Measurements from ENCODE around the gene ZNF786.

Gene ZNF786

DNA sequence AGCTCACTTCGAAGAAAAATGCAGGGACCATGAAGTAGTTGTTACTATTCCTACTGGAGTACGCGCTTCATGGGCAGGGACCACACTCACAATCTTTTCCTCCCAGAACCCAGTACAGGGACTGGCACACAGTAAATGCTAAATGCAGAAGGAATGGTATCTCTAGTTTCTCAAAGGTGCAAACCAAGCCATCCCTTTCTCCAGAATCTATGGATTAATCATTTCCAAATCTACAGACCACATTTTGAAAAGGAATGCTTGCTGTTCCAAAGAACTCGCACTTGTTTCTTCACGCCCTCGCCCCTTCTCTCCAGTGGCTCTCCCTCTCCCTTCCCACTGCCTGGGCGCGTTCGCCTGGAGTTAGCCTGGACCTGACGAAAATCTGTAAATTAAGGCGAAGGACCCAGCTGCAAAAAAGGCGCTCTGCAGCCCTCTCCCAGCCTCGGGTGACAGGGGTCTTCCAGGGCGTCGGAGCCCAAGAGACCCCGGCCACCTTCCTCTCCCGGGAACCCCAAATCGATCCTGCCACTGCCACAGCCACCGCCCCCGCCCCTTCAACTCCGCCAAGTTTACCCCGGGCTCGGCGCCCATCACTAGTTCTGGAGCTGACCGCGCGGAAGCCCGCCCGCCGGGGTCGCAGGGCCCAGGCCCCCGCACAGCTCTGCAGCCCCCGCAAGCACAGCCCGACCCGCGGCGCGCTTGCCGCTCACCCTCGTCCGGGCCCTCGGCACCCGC lies 62.7 kb downstream of the ZNF786 start:
- CTCF ChIA-PET = interaction anchor here (0.9 to 4.9 kb wide), 4 partner anchors 10 to 98 kb away, joined by 3 to 30 read pairs (median 9); no protein-coding TSS in a partner anchor
- peak overlapping the region; percentile 65 to 96 (median 87) for H3K4me3 ChIP-seq (ENCODE audit: control insufficient read depth in 1 of 7, extremely low read depth in 1 of 7, insufficient read depth in 4 of 7, low read depth in 2 of 7, low read length in 6 of 7)
- WGBS (ENCODE audit: insufficient coverage) = under 1% methylated on average over 40 of the region's 43 CpGs
- peaks cover 11 to 22% (median 18%) of the 10 kb centered on the region in 4 experiments for H3K4me1 ChIP-seq (ENCODE audit: control extremely low read depth in 1 of 4, control insufficient read depth in 4 of 4, insufficient read depth in 4 of 4, low read length in 3 of 4)
- peak overlapping the region; percentile 75 to 91 for H3K27ac ChIP-seq (ENCODE audit: insufficient read depth in 1 of 2, low read depth in 1 of 2, low read length in 2 of 2, poor library complexity in 1 of 2, severe bottlenecking in 2 of 2)
- peaks cover 0 to 1% (median 0%) of the 10 kb centered on the region in 5 experiments for H3K27me3 ChIP-seq (replicated peaks in 2 of 5; ENCODE audit: control insufficient read depth in 4 of 5, insufficient read depth in 5 of 5, low read length in 4 of 5)
- H3K36me3 ChIP-seq (ENCODE audit: control insufficient read depth in 4 of 4, insufficient read depth in 4 of 4, low read length in 3 of 4) = peaks cover 0 to 25% (median 0%) of the 10 kb centered on the region in 4 experiments
- peak in 1 of 3 donors; percentile 20 for DNase-seq
- POLR2A ChIA-PET = no interaction called here
- no peaks in the 10 kb centered on the region for H3K9me3 ChIP-seq (ENCODE audit: control extremely low read depth in 1 of 5, control insufficient read depth in 4 of 5, insufficient read depth in 2 of 5, low read depth in 1 of 5, low read length in 4 of 5)

DNA sequence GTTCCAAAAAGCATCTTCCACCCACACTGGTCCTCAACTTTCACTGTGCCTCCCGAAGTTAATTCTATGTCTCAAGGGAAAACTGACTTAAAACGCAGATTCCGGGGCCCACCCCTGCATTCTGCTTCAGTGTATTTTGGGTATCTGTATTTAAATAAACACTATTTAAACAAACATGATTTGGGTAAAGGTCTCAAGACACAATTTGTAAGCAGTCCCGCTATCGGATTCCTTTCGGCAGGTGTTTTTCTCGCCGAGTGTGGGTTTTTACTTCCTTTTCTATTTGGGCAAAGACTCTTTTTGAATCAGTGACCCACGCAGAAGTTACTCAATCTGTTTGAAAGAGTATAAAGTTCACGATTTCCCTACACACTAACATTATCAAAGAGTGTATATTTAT lies 63.5 kb downstream of the ZNF786 start:
- no peaks in the 10 kb centered on the region for H3K9me3 ChIP-seq (ENCODE audit: control extremely low read depth in 1 of 5, control insufficient read depth in 4 of 5, insufficient read depth in 2 of 5, low read depth in 1 of 5, low read length in 4 of 5)
- H3K27me3 ChIP-seq (replicated peaks in 2 of 5; ENCODE audit: control insufficient read depth in 4 of 5, insufficient read depth in 5 of 5, low read length in 4 of 5) = peaks cover 0 to 1% (median 0%) of the 10 kb centered on the region in 5 experiments
- peak in 1 of 3 donors; percentile 24 for DNase-seq
- peaks cover 0 to 30% (median 0%) of the 10 kb centered on the region in 4 experiments for H3K36me3 ChIP-seq (ENCODE audit: control insufficient read depth in 4 of 4, insufficient read depth in 4 of 4, low read length in 3 of 4)
- no CpG with 5 or more reads among the region's 10 CpGs for WGBS (ENCODE audit: insufficient coverage)
- POLR2A ChIA-PET = no interaction called here
- H3K4me3 ChIP-seq (ENCODE audit: control insufficient read depth in 1 of 7, extremely low read depth in 1 of 7, insufficient read depth in 4 of 7, low read depth in 2 of 7, low read length in 6 of 7) = peak overlapping the region in 6 of 7 experiments; percentile 85 to 96 (median 89)
- H3K27ac ChIP-seq (ENCODE audit: insufficient read depth in 1 of 2, low read depth in 1 of 2, low read length in 2 of 2, poor library complexity in 1 of 2, severe bottlenecking in 2 of 2) = peak overlapping the region in 1 of 2 experiments; percentile 91
- peaks cover 11 to 22% (median 18%) of the 10 kb centered on the region in 4 experiments for H3K4me1 ChIP-seq (ENCODE audit: control extremely low read depth in 1 of 4, control insufficient read depth in 4 of 4, insufficient read depth in 4 of 4, low read length in 3 of 4)
- CTCF ChIA-PET = interaction anchor here (0.9 to 4.9 kb wide), 4 partner anchors 9 to 99 kb away, joined by 3 to 30 read pairs (median 9); no protein-coding TSS in a partner anchor

DNA sequence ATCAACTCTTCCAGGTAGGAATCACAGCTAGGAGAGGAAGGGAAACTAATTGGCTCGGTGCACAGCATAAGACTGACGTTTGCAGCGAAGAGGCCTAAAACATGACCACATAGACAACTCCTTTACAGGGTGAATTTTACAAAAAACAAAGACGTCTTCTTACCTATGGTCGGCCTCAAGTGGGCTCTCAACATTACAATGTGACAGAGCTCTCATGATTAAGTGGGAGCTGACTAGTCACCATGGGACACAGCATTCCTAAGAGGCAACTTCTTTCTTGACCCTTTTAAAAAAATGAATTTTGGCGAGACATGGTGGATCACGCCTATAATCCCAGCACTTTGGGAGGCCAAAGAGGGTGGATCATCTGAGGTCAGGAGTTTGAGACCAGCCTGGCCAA lies 66.9 kb downstream of the ZNF786 start:
- Histone ChIP-seq H3K36me3 (ENCODE audit: control insufficient read depth in 4 of 4, insufficient read depth in 4 of 4, low read length in 3 of 4) (peaks cover 2 to 47% (median 16%) of the 10 kb centered on the region in 4 experiments), H3K4me3 (ENCODE audit: control insufficient read depth in 1 of 7, extremely low read depth in 1 of 7, insufficient read depth in 4 of 7, low read depth in 2 of 7, low read length in 6 of 7) (no peak overlapping the region), H3K9me3 (ENCODE audit: control extremely low read depth in 1 of 5, control insufficient read depth in 4 of 5, insufficient read depth in 2 of 5, low read depth in 1 of 5, low read length in 4 of 5) (no peaks in the 10 kb centered on the region), H3K27me3 (replicated peaks in 2 of 5; ENCODE audit: control insufficient read depth in 4 of 5, insufficient read depth in 5 of 5, low read length in 4 of 5) (no peaks in the 10 kb centered on the region), H3K4me1 (ENCODE audit: control extremely low read depth in 1 of 4, control insufficient read depth in 4 of 4, insufficient read depth in 4 of 4, low read length in 3 of 4) (peaks cover 9 to 14% (median 12%) of the 10 kb centered on the region in 4 experiments), H3K27ac (ENCODE audit: insufficient read depth in 1 of 2, low read depth in 1 of 2, low read length in 2 of 2, poor library complexity in 1 of 2, severe bottlenecking in 2 of 2) (no peak overlapping the region)
- 92% methylated on average over 7 of the region's 7 CpGs for WGBS (ENCODE audit: insufficient coverage)
- ChIA-PET CTCF (interaction anchor here (1.2 to 1.8 kb wide), 3 partner anchors 11 to 42 kb away, joined by 3 to 6 read pairs (median 5); no protein-coding TSS in a partner anchor), POLR2A (no interaction called here)
- no peak for DNase-seq

DNA sequence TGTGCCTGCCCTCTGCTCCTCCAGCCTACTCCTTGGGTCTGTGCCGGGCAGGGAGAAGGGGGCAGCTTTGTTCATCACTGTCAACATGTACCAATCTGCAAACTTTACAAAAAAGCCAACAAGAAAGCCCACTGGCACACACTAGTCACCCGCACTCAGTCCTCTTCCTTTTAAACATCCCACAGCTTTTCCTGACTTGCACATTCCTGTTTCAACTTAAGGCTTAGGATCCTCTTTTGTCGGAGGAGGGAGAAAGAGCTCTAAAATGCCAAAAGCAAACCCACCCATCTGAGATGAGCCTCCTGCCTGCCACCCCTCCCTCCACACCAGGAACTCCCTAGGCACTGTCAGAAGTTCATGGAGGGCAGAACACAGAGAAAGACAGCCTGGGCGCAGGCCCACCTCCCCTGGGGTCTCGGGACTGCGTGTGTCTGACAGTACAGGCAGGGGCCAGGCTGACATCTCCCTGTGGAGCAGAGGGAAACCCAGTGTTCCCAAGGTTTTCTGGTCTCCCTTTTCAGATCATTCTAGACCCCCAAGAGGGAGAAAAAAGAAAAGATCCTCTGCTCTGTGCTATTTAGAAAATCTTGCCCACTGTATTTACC lies 67.7 kb downstream of the ZNF786 start:
- Histone ChIP-seq H3K4me1 (ENCODE audit: control extremely low read depth in 1 of 4, control insufficient read depth in 4 of 4, insufficient read depth in 4 of 4, low read length in 3 of 4) (peaks cover 9 to 13% (median 12%) of the 10 kb centered on the region in 4 experiments), H3K27ac (ENCODE audit: insufficient read depth in 1 of 2, low read depth in 1 of 2, low read length in 2 of 2, poor library complexity in 1 of 2, severe bottlenecking in 2 of 2) (peak overlapping the region in 1 of 2 experiments; percentile 19), H3K4me3 (ENCODE audit: control insufficient read depth in 1 of 7, extremely low read depth in 1 of 7, insufficient read depth in 4 of 7, low read depth in 2 of 7, low read length in 6 of 7) (no peak overlapping the region), H3K9me3 (ENCODE audit: control extremely low read depth in 1 of 5, control insufficient read depth in 4 of 5, insufficient read depth in 2 of 5, low read depth in 1 of 5, low read length in 4 of 5) (no peaks in the 10 kb centered on the region), H3K36me3 (ENCODE audit: control insufficient read depth in 4 of 4, insufficient read depth in 4 of 4, low read length in 3 of 4) (peaks cover 4 to 50% (median 17%) of the 10 kb centered on the region in 4 experiments), H3K27me3 (replicated peaks in 2 of 5; ENCODE audit: control insufficient read depth in 4 of 5, insufficient read depth in 5 of 5, low read length in 4 of 5) (no peaks in the 10 kb centered on the region)
- CTCF ChIA-PET = interaction anchor here (1.2 to 1.8 kb wide), 4 partner anchors 10 to 43 kb away, joined by 3 to 6 read pairs (median 4); no protein-coding TSS in a partner anchor
- 92% methylated on average over 5 of the region's 6 CpGs for WGBS (ENCODE audit: insufficient coverage)
- POLR2A ChIA-PET = no interaction called here
- no peak for DNase-seq

DNA sequence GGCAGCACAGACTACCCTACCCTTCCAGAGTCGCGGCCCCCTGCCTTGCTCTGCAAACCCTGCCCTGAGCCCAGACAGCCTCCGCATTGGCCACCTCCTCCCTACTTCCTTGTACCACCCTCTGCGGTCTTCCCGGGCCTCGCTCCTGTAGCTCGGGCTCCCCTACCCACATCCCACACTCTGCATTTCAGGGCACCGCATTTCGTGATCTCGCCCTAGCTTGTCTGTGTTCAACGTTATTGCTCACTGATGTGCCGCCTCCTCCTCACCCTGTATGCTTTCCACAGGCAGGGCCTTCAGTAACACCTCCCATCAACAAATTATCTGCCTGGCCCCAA lies 68.8 kb downstream of the ZNF786 start:
- H3K4me3 ChIP-seq (ENCODE audit: control insufficient read depth in 1 of 7, extremely low read depth in 1 of 7, insufficient read depth in 4 of 7, low read depth in 2 of 7, low read length in 6 of 7) = no peak overlapping the region
- H3K27ac ChIP-seq (ENCODE audit: insufficient read depth in 1 of 2, low read depth in 1 of 2, low read length in 2 of 2, poor library complexity in 1 of 2, severe bottlenecking in 2 of 2) = no peak overlapping the region
- peaks cover 0 to 2% (median under 1%) of the 10 kb centered on the region in 4 experiments for H3K4me1 ChIP-seq (ENCODE audit: control extremely low read depth in 1 of 4, control insufficient read depth in 4 of 4, insufficient read depth in 4 of 4, low read length in 3 of 4)
- peaks cover 6 to 55% (median 24%) of the 10 kb centered on the region in 4 experiments for H3K36me3 ChIP-seq (ENCODE audit: control insufficient read depth in 4 of 4, insufficient read depth in 4 of 4, low read length in 3 of 4)
- DNase-seq = no peak
- POLR2A ChIA-PET = no interaction called here
- no peaks in the 10 kb centered on the region for H3K27me3 ChIP-seq (replicated peaks in 2 of 5; ENCODE audit: control insufficient read depth in 4 of 5, insufficient read depth in 5 of 5, low read length in 4 of 5)
- H3K9me3 ChIP-seq (ENCODE audit: control extremely low read depth in 1 of 5, control insufficient read depth in 4 of 5, insufficient read depth in 2 of 5, low read depth in 1 of 5, low read length in 4 of 5) = no peaks in the 10 kb centered on the region
- CTCF ChIA-PET = interaction anchor here (0.6 to 1.8 kb wide), 6 partner anchors 11 to 117 kb away, joined by 3 to 5 read pairs (median 4); no protein-coding TSS in a partner anchor
- 90% methylated on average over 12 of the region's 12 CpGs for WGBS (ENCODE audit: insufficient coverage)

DNA sequence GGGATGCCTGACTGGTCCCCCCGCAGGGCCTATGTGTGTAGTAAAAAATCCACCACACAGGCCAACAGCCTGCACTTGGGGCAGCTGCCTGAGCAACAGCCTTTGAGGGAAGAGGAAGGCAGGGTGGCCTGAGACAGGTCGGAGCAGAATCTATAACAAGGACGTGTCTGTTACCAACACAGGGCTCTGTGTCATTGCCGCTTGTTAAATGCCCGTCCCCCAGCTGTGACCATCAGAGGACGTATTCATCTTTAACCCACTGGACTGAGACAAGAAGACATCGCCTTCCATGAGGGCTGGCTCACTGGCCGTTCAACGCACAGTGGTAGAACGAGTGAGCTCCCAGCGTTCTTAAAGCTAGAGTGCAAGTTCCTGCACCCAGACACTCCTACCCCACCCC lies 70.0 kb downstream of the ZNF786 start:
- POLR2A ChIA-PET = no interaction called here
- 96% methylated on average over 10 of the region's 11 CpGs for WGBS (ENCODE audit: insufficient coverage)
- CTCF ChIA-PET = interaction anchor here (1.3 to 1.8 kb wide), 4 partner anchors 10 to 45 kb away, joined by 3 to 5 read pairs (median 4); no protein-coding TSS in a partner anchor

More for the DNA sequence above, 70.0 kb downstream of the ZNF786 start:
- Histone ChIP-seq H3K9me3 (ENCODE audit: control extremely low read depth in 1 of 5, control insufficient read depth in 4 of 5, insufficient read depth in 2 of 5, low read depth in 1 of 5, low read length in 4 of 5) (no peaks in the 10 kb centered on the region), H3K27ac (ENCODE audit: insufficient read depth in 1 of 2, low read depth in 1 of 2, low read length in 2 of 2, poor library complexity in 1 of 2, severe bottlenecking in 2 of 2) (peak overlapping the region in 1 of 2 experiments; percentile 12), H3K4me3 (ENCODE audit: control insufficient read depth in 1 of 7, extremely low read depth in 1 of 7, insufficient read depth in 4 of 7, low read depth in 2 of 7, low read length in 6 of 7) (no peak overlapping the region), H3K36me3 (ENCODE audit: control insufficient read depth in 4 of 4, insufficient read depth in 4 of 4, low read length in 3 of 4) (peaks cover 10 to 59% (median 29%) of the 10 kb centered on the region in 4 experiments), H3K4me1 (ENCODE audit: control extremely low read depth in 1 of 4, control insufficient read depth in 4 of 4, insufficient read depth in 4 of 4, low read length in 3 of 4) (no peaks in the 10 kb centered on the region), H3K27me3 (replicated peaks in 2 of 5; ENCODE audit: control insufficient read depth in 4 of 5, insufficient read depth in 5 of 5, low read length in 4 of 5) (no peaks in the 10 kb centered on the region)
- DNase-seq = no peak
